Neural cell (in vitro differentiated cells): ENCODE results near the gene PIAS1.

Experiments used
- CTCF ChIP-seq: fragments of 450-650 bp; IDR thresholded peaks from 2 replicates; pipeline ENCODE4 v1.5.1; 2014; ENCODE audit warnings: antibody characterized with exemption, mild to moderate bottlenecking, moderate library complexity; ENCODE audit not compliant: poor library complexity, severe bottlenecking
- EP300 ChIP-seq: fragments of 450-650 bp; conservative IDR thresholded peaks from 2 replicates; pipeline ENCODE4 v1.6.1; 2014; ENCODE audit warnings: antibody characterized with exemption, mild to moderate bottlenecking, moderate library complexity; ENCODE audit not compliant: poor library complexity, severe bottlenecking
- EZH2 ChIP-seq: fragments of 200-600, 300-800 bp; shearing (Covaris generic), sonication (generic); IDR thresholded peaks from 2 replicates; pipeline ENCODE4 v1.6.1; 2014; ENCODE audit warnings: antibody characterized with exemption, low read length, borderline replicate concordance, mild to moderate bottlenecking; ENCODE audit not compliant: insufficient read depth, poor library complexity, severe bottlenecking
- MXI1 ChIP-seq: fragments of 450-650 bp; conservative IDR thresholded peaks from 2 replicates; pipeline ENCODE4 v1.6.1; 2014; ENCODE audit warnings: antibody characterized with exemption, mild to moderate bottlenecking; ENCODE audit not compliant: poor library complexity, severe bottlenecking
- POLR2AphosphoS5 ChIP-seq: IDR thresholded peaks from 2 replicates; pipeline ENCODE4 v1.6.1; 2012
- RAD21 ChIP-seq: fragments of 450-650 bp; conservative IDR thresholded peaks from 2 replicates; pipeline ENCODE4 v1.6.1; 2014; ENCODE audit warnings: antibody characterized with exemption, mild to moderate bottlenecking, moderate library complexity
- TAF1 ChIP-seq: IDR thresholded peaks from 2 replicates; pipeline ENCODE4 v1.6.1; 2012; ENCODE audit warnings: low read depth

GRCh38 chr15:68114356-68114755 is 60.2 kb downstream of the PIAS1 start:
- TF ChIP-seq MXI1 = no peak
- TF ChIP-seq CTCF = no peak
- TF ChIP-seq RAD21 = no peak
- no peak for TF ChIP-seq TAF1
- no peak for TF ChIP-seq EZH2
- TF ChIP-seq POLR2AphosphoS5 = no peak
- no peak for TF ChIP-seq EP300
